ENCODE measurements around the gene GFAP.

- TF ChIP-seq EZH2 (IDR thresholded peaks at IDR 0.05; ENCODE audit: borderline replicate concordance, low read depth, low read length, poor library complexity, severe bottlenecking) (no peak), CTCF (conservative IDR thresholded peaks at IDR 0.05; ENCODE audit: low read depth, low read length) (no peak)
These were observed 52.9 kb downstream of the GFAP start for GRCh38 chr17:44862278-44862914.
